ENCODE results near the gene GRIA4. TPM values are rescaled to one million over a fixed set of nuclear protein-coding genes. Genes with fewer than 3 reads are reported as not detected.

GRIA4 gene
- total RNA-seq, 3 donors from 2014 or later (not counting 1 experiment from before 2014, with no cell fraction given), result not detected

DNA sequence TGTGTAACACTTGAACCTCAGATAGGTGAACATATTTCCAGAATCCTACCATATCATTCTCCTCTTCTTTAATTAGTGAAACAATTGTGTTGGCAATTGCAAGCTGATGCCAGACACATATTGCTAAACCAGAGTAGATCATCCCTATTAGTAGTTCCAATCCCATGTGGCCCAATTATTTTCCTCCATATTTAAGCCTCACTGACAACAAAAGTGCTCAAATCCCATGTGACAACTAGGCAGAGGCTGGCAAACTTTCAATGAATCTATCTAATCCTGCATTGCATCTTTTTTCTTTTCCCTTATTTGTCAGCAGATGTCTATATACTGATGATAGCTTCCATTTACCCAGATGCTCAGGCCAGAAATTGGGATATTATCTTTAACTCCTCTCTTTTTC lies 90.4 kb downstream of the GRIA4 start:
- Mint-ChIP-seq H3K27me3 (ENCODE audit: low read depth in 2 of 2) (no peaks in the 10 kb centered on the region), H3K9me3 (peaks cover 7 to 8% of the 10 kb centered on the region in 2 donors), H3K36me3 (no peaks in the 10 kb centered on the region), H3K27ac (no peak overlapping the region), H3K4me1 (peaks cover 0 to 5% of the 10 kb centered on the region in 2 donors), H3K4me3 (no peak overlapping the region)
- TF ChIP-seq, protein P1, sequence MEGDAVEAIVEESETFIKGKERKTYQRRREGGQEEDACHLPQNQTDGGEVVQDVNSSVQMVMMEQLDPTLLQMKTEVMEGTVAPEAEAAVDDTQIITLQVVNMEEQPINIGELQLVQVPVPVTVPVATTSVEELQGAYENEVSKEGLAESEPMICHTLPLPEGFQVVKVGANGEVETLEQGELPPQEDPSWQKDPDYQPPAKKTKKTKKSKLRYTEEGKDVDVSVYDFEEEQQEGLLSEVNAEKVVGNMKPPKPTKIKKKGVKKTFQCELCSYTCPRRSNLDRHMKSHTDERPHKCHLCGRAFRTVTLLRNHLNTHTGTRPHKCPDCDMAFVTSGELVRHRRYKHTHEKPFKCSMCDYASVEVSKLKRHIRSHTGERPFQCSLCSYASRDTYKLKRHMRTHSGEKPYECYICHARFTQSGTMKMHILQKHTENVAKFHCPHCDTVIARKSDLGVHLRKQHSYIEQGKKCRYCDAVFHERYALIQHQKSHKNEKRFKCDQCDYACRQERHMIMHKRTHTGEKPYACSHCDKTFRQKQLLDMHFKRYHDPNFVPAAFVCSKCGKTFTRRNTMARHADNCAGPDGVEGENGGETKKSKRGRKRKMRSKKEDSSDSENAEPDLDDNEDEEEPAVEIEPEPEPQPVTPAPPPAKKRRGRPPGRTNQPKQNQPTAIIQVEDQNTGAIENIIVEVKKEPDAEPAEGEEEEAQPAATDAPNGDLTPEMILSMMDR (IDR thresholded peaks at IDR 0.05), result no peak
- intact Hi-C loops (cut with micrococcal nuclease), result no loop called here
- no peaks in the 10 kb centered on the region for H3K27me3 ChIP-seq (ENCODE audit: control insufficient read depth, insufficient read depth, low read length)
- DNase-seq, result no peak
- no peak overlapping the region for H3K27ac ChIP-seq (ENCODE audit: low read length)
- H3K36me3 ChIP-seq (ENCODE audit: control insufficient read depth, insufficient read depth, low read length), result no peaks in the 10 kb centered on the region
- no peak for ATAC-seq
- no peaks in the 10 kb centered on the region for H3K9me3 ChIP-seq (ENCODE audit: control insufficient read depth, insufficient read depth, low read length)
- no peaks in the 10 kb centered on the region for H3K4me1 ChIP-seq (ENCODE audit: control insufficient read depth, insufficient read depth, low read length)
- no peak overlapping the region for H3K4me3 ChIP-seq (ENCODE audit: low read length)

DNA sequence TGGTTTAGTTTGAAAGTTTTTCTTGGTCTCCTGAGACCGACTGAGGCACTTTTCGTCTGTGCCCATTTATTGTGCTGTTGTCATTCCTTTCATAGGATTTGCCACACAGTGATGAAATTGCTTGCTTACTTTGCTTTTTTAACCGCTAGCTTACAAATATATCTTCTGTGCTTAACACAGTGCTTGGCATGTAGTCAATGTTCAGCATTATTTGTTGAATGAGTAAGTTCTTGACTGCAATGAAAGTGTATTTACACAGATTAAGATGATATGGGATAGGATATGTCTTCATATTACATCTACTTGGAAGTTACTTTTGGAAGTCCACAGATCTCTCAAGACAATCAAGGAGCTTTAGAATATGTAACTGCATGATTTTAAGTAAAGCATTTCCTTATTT lies 91.2 kb downstream of the GRIA4 start:
- Histone ChIP-seq H3K27me3 (ENCODE audit: control insufficient read depth, insufficient read depth, low read length) (no peaks in the 10 kb centered on the region), H3K9me3 (ENCODE audit: control insufficient read depth, insufficient read depth, low read length) (no peaks in the 10 kb centered on the region), H3K4me3 (ENCODE audit: low read length) (no peak overlapping the region), H3K4me1 (ENCODE audit: control insufficient read depth, insufficient read depth, low read length) (no peaks in the 10 kb centered on the region), H3K36me3 (ENCODE audit: control insufficient read depth, insufficient read depth, low read length) (no peaks in the 10 kb centered on the region), H3K27ac (ENCODE audit: low read length) (no peak overlapping the region)
- no peak for DNase-seq
- H3K4me3 Mint-ChIP-seq, result no peak overlapping the region
- WGBS (ENCODE audit: insufficient coverage), result 86% methylated on average over 3 of the region's 3 CpGs
- TF ChIP-seq, protein P1 (IDR thresholded peaks at IDR 0.05), result no peak
- ATAC-seq, result no peak
- peaks cover 5 to 8% of the 10 kb centered on the region in 2 donors for H3K9me3 Mint-ChIP-seq
- peaks cover 0 to 5% of the 10 kb centered on the region in 2 donors for H3K4me1 Mint-ChIP-seq
- intact Hi-C loops (cut with micrococcal nuclease), result no loop called here
- H3K36me3 Mint-ChIP-seq, result no peaks in the 10 kb centered on the region
- no peak overlapping the region for H3K27ac Mint-ChIP-seq
- H3K27me3 Mint-ChIP-seq (ENCODE audit: low read depth in 2 of 2), result no peaks in the 10 kb centered on the region

- no peak overlapping the region for H3K4me3 ChIP-seq (ENCODE audit: low read length)
- intact Hi-C loops (cut with micrococcal nuclease), result no loop called here
- H3K4me1 ChIP-seq (ENCODE audit: control insufficient read depth, insufficient read depth, low read length), result no peaks in the 10 kb centered on the region
- H3K27ac ChIP-seq (ENCODE audit: low read length), result no peak overlapping the region
- ATAC-seq, result no peak
- H3K27ac Mint-ChIP-seq, result no peak overlapping the region
- H3K4me1 Mint-ChIP-seq, result no peaks in the 10 kb centered on the region
- H3K9me3 ChIP-seq (ENCODE audit: control insufficient read depth, insufficient read depth, low read length), result no peaks in the 10 kb centered on the region
- WGBS (ENCODE audit: insufficient coverage), result 88% methylated on average over 1 of the region's 2 CpGs
- no peaks in the 10 kb centered on the region for H3K36me3 Mint-ChIP-seq
- TF ChIP-seq, protein P1 (IDR thresholded peaks at IDR 0.05), result no peak
- no peak overlapping the region for H3K4me3 Mint-ChIP-seq
- no peaks in the 10 kb centered on the region for H3K27me3 Mint-ChIP-seq (ENCODE audit: low read depth in 2 of 2)
- no peak for DNase-seq
- peaks cover 4 to 7% of the 10 kb centered on the region in 2 donors for H3K9me3 Mint-ChIP-seq
- no peaks in the 10 kb centered on the region for H3K27me3 ChIP-seq (ENCODE audit: control insufficient read depth, insufficient read depth, low read length)
- no peaks in the 10 kb centered on the region for H3K36me3 ChIP-seq (ENCODE audit: control insufficient read depth, insufficient read depth, low read length)
Observed at GRCh38 chr11:105705786-105706530, 96.1 kb downstream of the GRIA4 start.

DNA sequence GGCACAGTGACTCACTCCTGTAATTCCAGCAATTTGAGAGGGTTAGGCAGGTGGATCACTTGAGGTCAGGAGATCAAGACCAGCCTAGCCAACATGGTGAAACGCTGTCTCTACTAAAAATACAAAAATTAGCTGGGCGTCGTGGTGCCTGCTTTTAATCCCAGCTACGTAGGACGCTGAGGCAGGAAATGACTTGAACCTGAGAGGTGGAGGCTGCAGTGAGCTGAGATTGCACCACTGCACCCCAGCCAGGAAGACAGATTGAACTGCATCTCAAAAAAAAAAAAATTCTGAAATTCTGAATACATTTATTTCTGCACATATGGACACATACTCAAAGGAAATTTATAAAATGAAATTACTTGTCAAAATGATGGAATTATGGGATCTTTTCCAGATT lies 103.2 kb downstream of the GRIA4 start:
- Histone ChIP-seq H3K4me1 (ENCODE audit: control insufficient read depth, insufficient read depth, low read length) (no peaks in the 10 kb centered on the region), H3K4me3 (ENCODE audit: low read length) (no peak overlapping the region), H3K27me3 (ENCODE audit: control insufficient read depth, insufficient read depth, low read length) (no peaks in the 10 kb centered on the region), H3K36me3 (ENCODE audit: control insufficient read depth, insufficient read depth, low read length) (no peaks in the 10 kb centered on the region), H3K9me3 (ENCODE audit: control insufficient read depth, insufficient read depth, low read length) (no peaks in the 10 kb centered on the region), H3K27ac (ENCODE audit: low read length) (no peak overlapping the region)
- DNase-seq (no peak), ATAC-seq (no peak)
- no peaks in the 10 kb centered on the region for H3K36me3 Mint-ChIP-seq
- intact Hi-C loops (cut with micrococcal nuclease), result no loop called here
- no peak overlapping the region for H3K27ac Mint-ChIP-seq
- H3K4me1 Mint-ChIP-seq, result no peaks in the 10 kb centered on the region
- TF ChIP-seq, protein P1 (IDR thresholded peaks at IDR 0.05), result no peak
- no peak overlapping the region for H3K4me3 Mint-ChIP-seq
- H3K27me3 Mint-ChIP-seq (ENCODE audit: low read depth in 2 of 2), result no peaks in the 10 kb centered on the region
- H3K9me3 Mint-ChIP-seq, result peaks cover 9 to 12% of the 10 kb centered on the region in 2 donors
- WGBS (ENCODE audit: insufficient coverage), result 75% methylated on average over 5 of the region's 5 CpGs
